Omental fat pad (tissue), 4 donors: ENCODE results near the gene TPCN2. TPM values are rescaled to one million over a fixed set of nuclear protein-coding genes. Genes with fewer than 3 reads are reported as not detected.

Experiments used
- ATAC-seq: fragments of 150-250 bp; one replicate; pipeline ENCODE4 v1.9.1; 2016; ENCODE audit warnings: mild to moderate bottlenecking, moderate library complexity; ENCODE audit not compliant: low FRiP score
- DNase-seq: peaks from one replicate; pipeline ENCODE4 v3.0.0-alpha.2; 2019; ENCODE audit warnings: low spot score
- total RNA-seq, 4 donors: library from RNA; depleted of rRNA; stranded (reverse); fragments of >200 nt; gene quantifications; one replicate each; pipeline ENCODE4 v1.1.0, GENCODE V29; 2016
- TF ChIP-seq, protein P1 (sequence below), 3 donors: fragments of 450-650 bp; IDR thresholded peaks; one replicate each; pipeline ENCODE4 v1.5.1; 2016 to 2017; ENCODE audit warnings: antibody characterized with exemption in 3 of 3, mild to moderate bottlenecking in 3 of 3, moderate library complexity in 2 of 3

TPCN2 gene
- total RNA-seq, 4 donors from 2014 or later: 11.8 to 23.3 (median 15.4) TPM

DNA sequence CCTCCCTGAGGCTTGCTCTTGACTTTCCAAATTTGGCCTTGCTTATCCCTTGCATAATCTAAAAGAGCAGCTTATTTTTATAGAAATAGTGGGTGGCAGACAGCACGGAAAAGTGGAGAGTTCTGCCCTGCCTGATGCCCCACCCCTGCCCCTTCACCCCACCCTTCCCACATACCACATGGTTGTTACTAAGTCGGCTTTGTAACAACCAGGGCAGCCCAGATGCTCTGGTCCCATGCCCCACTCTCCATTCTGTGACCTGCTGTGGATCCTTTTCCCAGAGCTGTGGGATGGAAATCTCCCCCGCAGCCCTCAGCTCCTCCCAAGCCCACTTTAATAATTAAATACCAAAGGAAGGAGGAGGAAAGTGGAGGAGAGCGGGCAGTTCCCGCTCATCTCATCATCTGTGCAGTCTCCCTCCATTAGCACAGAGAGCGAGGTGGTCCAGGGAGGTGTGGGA lies 46.6 kb upstream of the TPCN2 start:
- TF ChIP-seq, protein P1, sequence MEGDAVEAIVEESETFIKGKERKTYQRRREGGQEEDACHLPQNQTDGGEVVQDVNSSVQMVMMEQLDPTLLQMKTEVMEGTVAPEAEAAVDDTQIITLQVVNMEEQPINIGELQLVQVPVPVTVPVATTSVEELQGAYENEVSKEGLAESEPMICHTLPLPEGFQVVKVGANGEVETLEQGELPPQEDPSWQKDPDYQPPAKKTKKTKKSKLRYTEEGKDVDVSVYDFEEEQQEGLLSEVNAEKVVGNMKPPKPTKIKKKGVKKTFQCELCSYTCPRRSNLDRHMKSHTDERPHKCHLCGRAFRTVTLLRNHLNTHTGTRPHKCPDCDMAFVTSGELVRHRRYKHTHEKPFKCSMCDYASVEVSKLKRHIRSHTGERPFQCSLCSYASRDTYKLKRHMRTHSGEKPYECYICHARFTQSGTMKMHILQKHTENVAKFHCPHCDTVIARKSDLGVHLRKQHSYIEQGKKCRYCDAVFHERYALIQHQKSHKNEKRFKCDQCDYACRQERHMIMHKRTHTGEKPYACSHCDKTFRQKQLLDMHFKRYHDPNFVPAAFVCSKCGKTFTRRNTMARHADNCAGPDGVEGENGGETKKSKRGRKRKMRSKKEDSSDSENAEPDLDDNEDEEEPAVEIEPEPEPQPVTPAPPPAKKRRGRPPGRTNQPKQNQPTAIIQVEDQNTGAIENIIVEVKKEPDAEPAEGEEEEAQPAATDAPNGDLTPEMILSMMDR (IDR thresholded peaks at IDR 0.05): no peak
- ATAC-seq (peak; percentile 26), DNase-seq (peak; percentile 22)

DNA sequence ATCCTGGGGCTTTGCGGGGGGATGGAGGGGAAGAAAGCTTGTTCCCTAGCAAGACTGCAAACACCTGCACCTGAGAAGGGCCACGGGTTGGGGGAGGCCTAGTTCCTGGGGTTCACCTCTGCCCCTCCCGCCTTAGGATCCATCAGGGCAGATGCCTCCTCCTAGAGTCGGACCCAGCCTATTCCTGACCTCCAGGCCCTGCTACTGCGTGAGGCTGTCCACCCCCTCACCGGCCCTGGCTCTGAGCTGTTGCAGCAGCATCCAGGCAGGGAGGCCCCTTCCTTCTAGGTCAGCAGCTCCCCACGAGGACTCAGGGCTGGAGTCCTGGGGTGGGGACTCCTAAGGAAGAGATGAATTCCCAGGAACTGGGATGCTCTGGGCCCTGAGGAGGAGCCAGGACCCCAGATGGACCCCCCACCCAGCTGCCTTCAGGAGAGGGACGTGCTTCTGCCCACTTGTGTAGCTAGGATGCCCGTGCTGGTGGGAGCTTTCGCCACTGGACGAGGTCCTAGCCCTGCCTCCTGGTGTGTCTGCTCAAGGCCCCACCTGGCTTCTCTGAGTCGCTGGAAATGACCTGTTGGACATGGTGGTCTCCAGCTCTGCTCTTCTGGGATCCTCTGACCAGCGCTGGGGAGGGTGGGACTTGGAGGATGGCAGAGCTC lies 46.0 kb upstream of the TPCN2 start:
- TF ChIP-seq, protein P1 (IDR thresholded peaks at IDR 0.05): no peak
- peak; percentile 21 for DNase-seq
- no peak for ATAC-seq

DNA sequence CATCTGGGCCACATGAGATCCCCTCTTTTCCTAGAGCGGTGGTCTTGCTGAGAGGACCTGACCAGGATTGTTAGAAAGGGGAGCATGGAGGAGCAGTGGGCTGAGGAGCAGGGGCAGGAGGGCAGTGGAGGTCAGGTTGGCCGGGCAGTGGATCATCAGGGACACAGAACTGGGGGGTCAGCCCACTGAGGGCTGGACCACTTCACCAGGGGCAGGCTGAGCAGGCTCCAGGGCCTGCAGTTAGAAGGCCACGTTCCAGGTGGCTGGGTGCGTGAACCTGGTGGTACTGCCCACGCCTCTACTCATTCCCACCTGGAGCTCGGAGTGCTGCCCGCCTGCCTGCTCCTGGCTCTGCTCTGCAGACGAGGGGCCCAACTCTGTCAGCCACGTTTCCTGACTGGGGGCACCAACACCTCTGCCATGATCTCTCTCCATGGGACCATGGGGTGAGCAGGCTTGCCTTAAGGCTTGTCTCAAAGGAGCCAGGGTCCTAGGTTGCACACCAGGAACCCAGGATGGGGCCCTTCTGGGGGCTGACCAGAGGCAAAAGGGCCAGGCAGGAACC lies 45.3 kb upstream of the TPCN2 start:
- no peak for ATAC-seq
- TF ChIP-seq, protein P1 (IDR thresholded peaks at IDR 0.05): no peak
- DNase-seq: peak; percentile 19

DNA sequence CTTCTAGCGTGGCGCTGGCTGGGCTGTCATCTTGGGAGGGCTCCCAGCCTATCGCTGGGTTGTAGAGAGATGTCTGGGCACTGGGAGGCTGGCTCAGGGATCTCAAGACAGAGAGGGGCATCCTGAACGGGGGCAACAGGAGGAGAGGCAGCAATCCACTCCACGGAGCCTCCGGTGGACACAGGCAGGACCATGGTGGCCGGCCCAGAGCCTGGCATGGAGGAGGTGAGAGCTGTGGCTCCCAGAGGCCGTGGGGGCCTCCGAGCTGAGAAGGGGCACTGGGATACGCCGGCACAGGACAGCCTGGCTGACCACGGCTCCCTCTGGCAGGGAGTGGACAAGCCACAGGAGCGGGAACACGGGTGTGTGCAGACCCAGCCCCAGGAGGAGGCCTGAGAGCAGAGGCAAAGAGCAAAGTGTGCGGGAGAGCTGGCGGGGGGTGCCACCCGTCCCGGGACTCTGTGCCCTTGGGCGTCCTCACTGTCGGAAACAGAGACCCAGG lies 44.8 kb upstream of the TPCN2 start:
- TF ChIP-seq, protein P1 (IDR thresholded peaks at IDR 0.05): no peak
- ATAC-seq (no peak), DNase-seq (no peak)

DNA sequence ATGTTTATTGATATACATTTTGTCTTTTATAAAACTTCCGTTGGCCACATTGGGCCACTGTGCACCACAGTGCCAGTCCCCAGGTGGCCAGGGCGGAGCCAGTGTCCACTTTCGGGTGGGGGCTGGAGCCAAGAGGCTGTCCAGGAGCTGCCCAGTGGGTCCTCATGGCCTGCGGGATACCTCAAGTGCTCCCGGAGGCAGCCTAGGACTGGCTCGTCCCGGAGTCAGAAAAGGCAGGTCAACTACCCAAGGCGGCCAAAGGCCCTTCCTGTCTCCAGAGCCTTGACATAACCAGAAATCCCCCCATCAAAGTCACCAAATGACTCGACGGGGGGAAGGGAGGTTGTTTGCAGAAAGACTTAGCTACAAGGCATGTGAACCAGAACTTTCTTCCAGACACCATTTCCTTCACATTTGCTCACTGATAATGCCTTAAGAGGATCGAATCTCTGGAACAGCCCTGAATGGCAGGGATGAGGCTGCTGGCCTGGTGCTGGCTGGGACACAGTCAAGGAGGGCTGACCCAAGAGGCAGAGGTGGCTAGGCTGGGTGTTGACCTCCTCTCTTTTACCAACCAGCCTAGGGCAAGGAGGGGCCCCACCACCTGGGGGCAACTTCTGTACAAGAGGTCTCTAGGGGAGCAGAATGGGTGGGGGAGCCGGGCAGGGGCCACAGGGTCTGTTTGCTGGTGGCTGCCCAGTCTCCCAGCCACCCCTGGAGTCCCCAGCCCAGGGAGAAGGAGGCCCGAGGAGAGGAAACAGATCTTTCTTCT lies 44.1 kb upstream of the TPCN2 start:
- TF ChIP-seq, protein P1 (IDR thresholded peaks at IDR 0.05): no peak
- no peak for ATAC-seq
- DNase-seq: no peak

DNA sequence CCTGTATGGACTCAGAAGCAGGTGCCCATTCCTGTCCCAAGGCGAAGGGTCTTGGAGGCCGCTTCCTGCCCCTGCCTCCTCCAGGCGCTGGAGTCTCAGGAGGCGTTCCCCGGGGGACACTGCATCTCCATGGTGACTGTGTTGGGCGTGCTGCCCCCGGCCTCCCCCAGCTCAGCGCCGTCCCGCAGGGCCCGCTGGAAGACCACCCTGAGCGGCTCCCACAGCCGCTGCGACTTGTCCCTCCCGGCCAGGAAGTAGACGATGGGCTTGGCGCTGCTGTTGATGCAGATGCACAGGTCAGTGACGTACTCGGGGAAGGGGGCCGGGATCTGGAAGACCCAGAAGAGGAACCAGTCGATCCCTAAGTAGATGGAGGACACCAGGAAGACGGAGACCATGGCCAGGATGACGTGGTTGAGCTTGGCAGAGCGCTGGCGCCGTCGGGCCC lies 43.5 kb upstream of the TPCN2 start:
- TF ChIP-seq, protein P1 (IDR thresholded peaks at IDR 0.05): no peak
- ATAC-seq: no peak
- DNase-seq: no peak
